Epithelial cell of esophagus (primary cell): ENCODE data around the gene TMEM63C.

Source experiments
- DNase-seq: peaks from one replicate; pipeline ENCODE4 v3.0.0; 2010; ENCODE audit warnings: low read depth
- H3K4me3 ChIP-seq: 2 replicates; pipeline ENCODE4 v1.5.1; 2011; ENCODE audit warnings: mild to moderate bottlenecking, low read length, control low read depth
- TF ChIP-seq, protein P1 (sequence below): IDR thresholded peaks from 2 replicates; pipeline ENCODE4 v1.5.1; 2011; ENCODE audit warnings: low read depth, mild to moderate bottlenecking, low read length, control low read depth, inconsistent platforms; ENCODE audit not compliant: insufficient read depth; ENCODE audit errors: missing control alignments

Gene TMEM63C

DNA sequence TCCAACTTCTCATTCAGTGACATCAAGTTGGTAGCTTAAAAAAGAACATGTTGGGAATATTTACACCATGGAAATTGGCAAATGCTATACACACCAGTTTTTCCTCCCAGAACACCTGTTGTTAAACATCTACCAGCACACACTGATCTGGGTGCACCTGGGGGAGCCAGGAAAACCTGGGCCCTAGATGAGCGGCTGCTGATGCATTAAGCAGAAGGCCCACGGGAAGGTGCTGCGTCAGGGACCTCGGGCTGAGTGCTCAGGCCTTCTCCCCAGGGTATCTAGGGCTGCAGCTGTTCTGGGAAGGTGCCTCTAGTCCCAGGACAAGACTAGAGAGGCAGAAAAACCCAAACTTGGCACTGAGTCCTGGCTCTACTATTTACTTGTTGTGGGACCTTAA is 92.2 kb downstream of the TMEM63C start:
- no peak for DNase-seq
- H3K4me3 ChIP-seq: no peak overlapping the region
- TF ChIP-seq, protein P1, sequence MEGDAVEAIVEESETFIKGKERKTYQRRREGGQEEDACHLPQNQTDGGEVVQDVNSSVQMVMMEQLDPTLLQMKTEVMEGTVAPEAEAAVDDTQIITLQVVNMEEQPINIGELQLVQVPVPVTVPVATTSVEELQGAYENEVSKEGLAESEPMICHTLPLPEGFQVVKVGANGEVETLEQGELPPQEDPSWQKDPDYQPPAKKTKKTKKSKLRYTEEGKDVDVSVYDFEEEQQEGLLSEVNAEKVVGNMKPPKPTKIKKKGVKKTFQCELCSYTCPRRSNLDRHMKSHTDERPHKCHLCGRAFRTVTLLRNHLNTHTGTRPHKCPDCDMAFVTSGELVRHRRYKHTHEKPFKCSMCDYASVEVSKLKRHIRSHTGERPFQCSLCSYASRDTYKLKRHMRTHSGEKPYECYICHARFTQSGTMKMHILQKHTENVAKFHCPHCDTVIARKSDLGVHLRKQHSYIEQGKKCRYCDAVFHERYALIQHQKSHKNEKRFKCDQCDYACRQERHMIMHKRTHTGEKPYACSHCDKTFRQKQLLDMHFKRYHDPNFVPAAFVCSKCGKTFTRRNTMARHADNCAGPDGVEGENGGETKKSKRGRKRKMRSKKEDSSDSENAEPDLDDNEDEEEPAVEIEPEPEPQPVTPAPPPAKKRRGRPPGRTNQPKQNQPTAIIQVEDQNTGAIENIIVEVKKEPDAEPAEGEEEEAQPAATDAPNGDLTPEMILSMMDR: no peak

DNA sequence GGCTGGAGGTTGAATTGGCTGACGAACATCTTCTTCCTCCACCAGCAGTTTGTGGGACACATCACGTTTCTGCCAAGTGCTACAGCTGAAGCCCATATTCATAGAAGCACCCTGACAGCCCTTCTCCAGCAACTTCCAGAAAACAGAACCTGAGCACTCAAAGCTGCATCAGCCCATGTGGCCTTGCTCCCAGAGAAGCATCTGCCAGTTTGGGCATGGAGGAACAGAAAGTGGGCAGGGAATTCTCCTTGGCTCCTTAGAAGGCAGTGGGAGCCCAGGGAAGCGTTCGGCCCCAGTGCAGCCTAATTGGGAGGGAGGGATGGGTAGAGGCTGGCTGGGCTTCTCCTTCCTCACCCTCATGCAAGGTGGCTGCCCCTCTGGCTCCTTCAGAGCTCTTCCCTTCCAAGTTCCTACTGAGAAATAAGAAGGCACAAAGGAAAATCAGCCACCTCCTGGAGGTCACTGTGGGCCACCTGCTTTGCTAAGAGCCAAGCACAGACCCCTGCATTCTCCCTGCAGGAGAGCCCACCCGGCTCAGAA is 93.5 kb downstream of the TMEM63C start:
- TF ChIP-seq, protein P1: no peak
- H3K4me3 ChIP-seq: no peak overlapping the region
- no peak for DNase-seq

DNA sequence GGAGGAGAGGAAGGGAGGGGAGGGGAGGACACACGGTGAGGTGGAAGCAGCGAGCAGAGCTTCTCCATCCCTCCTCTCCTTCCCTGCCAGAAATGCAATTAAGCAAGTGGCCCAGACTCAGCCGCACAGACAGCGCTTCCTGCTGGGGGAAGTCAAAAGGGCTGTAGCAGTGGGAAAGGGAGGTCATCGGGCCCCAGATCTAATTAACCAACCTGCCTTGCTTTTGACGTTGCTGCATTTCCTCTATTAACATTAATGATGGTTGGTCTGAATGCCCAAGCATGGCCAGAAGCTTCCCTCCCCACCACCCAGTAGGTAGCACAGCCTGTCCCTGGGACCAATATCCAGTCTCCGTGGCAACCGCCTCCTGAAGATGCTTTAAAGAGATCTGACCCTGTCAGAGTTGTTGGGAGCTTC is 94.0 kb downstream of the TMEM63C start:
- no peak for DNase-seq
- TF ChIP-seq, protein P1: no peak
- no peak overlapping the region for H3K4me3 ChIP-seq

DNA sequence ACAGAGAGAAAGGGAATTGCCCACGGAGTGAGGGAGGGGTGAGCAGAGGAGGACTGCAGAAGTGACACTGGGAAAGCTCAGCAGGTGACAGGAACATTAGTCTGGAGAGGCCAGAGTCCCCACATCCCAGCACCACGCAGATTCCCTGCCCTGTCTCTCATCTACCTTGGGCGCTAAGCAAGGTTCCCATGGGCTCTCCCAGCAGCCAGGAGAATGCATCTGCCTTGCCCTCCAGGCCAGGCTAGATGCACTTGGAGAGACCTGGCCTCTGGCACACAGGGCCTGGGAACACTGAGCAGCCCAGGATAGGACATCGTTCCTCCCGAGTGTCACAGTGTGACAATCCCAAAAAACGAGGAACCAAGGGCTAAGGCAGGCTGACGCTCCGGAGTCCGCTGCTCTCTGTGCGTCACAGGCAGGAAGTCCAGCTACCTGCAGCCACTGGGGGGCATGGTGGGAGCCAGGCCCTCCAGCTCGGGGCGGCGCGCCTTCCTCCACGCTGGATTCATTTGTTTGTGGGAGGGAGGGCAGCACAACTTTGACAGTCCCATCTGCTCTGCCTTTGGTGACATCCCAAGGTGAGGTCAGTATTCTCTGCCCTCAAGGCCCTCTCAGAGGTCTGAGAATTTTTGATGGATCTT is 94.8 kb downstream of the TMEM63C start:
- DNase-seq: no peak

DNA sequence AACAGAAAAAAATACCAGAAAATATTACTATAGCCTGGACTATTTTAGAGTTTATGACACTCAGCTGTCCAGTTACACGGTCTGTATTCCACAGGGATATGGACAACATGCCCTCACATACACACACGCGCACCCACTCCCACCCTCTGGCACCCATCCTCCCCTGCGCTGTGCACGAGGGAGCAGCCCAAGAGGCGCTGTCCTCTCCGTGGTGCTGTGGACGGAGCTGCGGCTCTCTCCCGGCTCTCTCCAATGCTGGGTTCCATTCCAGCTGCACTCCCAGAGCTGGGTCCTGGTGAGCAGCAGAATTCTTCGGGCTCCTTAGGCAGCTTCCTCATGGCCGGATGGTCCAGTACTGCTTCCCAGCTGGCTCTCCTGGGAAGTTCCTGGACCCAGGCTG is 95.4 kb downstream of the TMEM63C start:
- no peak for DNase-seq
- no peak overlapping the region for H3K4me3 ChIP-seq
- TF ChIP-seq, protein P1: no peak

More for the DNA sequence above, 94.8 kb downstream of the TMEM63C start:
- H3K4me3 ChIP-seq: no peak overlapping the region
- TF ChIP-seq, protein P1: no peak

DNA sequence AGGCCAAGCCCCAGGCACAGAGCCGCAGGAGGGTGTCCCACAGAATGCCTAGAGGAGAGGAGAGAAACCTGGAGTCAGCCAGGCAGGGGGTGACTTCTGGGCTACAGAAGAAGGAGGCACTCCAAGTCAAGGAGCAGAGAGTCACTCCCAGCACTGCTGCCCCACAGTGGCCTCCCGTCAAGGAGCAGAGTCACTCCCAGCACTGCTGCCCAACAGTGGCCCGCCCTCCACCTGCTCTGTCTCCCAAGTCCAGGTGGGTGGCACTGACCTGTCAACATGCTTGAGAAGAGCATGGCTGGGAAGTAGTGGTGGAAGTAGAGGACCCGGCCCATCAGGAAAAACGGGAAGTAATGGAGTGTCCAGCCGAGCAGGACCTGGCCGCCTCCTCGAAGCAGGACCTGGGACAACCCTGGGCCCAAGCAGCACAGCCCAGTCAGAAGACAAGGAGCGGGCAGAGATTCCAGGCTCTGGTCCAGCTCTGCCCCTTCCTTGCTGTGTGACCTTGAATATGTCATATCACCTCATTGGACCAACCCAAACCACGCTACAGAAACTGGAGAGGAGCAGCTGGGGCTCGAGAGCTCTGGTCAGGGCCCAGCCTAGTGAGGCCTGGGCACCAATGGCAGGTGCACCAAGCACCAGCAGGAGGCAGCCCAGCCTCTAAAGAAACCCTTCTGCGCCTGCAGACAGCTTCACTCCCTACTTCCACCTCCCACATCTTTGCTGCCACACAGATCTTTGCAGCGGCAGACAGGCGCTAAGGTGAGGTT is 97.0 kb downstream of the TMEM63C start:
- no peak for DNase-seq
- TF ChIP-seq, protein P1: no peak
- no peak overlapping the region for H3K4me3 ChIP-seq
